Measurements from ENCODE around the gene DUS1L.

GRCh38 chr17:82083009-82083408 is 17.4 kb upstream of the DUS1L start:
- TF ChIP-seq, protein P1, sequence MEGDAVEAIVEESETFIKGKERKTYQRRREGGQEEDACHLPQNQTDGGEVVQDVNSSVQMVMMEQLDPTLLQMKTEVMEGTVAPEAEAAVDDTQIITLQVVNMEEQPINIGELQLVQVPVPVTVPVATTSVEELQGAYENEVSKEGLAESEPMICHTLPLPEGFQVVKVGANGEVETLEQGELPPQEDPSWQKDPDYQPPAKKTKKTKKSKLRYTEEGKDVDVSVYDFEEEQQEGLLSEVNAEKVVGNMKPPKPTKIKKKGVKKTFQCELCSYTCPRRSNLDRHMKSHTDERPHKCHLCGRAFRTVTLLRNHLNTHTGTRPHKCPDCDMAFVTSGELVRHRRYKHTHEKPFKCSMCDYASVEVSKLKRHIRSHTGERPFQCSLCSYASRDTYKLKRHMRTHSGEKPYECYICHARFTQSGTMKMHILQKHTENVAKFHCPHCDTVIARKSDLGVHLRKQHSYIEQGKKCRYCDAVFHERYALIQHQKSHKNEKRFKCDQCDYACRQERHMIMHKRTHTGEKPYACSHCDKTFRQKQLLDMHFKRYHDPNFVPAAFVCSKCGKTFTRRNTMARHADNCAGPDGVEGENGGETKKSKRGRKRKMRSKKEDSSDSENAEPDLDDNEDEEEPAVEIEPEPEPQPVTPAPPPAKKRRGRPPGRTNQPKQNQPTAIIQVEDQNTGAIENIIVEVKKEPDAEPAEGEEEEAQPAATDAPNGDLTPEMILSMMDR (IDR thresholded peaks at IDR 0.05; ENCODE audit: low read depth, low read length, poor library complexity, severe bottlenecking), result no peak
- no peak for TF ChIP-seq EZH2phosphoT487 (IDR thresholded peaks at IDR 0.05; ENCODE audit: borderline replicate concordance, low read length)

Measured in DOHH2 (cell line).